NCI-H2029 (cell line): ENCODE data around the gene SH3BP5.

Experiments used
- DNase-seq: peaks from one replicate; lab custom pipeline; 2025; lab: John Stamatoyannopoulos, UW

SH3BP5 gene

DNA sequence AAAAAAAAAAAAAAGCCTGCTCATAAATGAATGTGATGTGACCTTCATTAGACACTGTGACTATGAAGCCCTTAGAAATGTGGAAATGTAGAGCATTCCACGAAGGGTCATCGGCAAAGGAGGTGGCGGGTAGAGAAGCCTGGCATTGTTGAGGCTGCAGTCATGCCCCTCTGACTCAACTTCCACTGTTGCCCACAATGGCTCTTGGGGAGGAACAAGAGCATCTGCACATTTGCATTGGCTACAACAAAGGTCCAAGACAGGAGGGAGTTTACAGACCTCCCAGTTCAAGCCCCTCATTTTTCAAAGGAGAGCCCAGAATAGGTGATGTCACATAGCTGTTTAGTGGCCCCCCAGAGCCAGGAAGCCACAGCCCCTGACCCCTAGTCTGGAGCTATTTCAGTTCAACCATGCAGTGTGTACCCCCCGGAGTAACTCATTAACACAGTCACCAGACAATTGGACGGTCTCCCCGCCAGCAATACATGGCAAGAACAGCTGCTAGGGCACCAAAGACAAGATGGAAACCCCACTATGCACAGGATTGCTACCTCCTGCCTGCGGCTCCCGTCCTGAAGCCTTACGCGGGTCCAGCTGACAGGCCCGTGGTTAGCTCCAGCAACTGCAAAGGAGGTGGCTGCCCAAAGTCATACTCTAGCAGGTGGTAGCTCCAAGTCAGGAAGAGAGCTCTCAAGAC lies 56.2 kb downstream of the SH3BP5 start:
- DNase-seq = no peak

DNA sequence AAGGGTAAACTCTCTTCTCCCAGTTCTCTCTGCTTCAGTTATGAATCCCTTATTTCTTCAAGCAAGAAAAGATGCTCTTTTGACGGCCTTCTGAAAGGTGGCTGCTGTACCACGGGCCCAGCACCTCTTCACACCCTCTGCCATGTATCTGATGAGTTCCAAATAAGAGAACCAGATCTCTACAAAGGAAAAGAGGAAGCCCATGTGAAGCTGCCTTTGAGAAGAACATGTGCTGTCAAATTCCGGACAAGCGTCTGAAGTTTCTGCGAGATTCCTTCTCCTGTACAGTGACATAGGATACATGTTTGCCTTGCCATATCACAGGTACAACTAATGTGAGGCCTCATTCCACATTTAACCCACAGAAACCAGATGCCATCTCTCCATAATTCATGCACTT lies 59.2 kb downstream of the SH3BP5 start:
- DNase-seq = no peak

DNA sequence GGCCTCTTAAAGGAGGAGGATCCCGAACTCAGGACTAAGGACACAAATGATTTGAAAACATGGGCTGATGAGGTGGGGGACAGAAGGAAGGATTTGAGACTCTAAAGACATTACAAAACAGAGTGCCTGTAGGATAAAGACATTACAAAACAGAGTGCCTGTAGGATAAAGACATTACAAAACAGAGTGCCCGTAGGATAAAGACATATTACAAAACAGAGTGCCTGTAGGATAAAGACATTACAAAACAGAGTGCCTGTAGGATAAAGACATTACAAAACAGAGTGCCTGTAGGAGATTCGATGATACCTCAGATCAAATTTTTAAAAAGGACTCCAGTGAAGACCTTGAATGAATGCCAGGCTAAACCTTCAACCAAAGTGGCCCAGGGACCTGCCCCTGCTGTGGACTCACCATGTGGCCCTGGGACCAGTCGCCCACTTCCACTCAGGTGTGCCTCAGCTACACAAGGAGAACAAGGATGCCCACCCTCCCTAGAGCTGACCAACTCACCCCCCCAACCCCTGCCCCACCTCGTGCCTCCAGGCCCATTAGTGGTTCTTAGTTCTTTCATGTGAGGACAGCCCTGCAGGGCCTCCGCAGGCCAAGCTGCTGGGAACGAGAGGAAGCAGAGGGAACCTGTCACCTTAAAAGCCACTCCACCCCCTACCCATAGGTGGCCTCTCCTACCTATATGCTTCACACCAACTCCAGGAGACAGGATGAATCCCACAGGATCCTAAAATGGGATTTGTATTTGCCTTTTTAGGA lies 59.8 kb downstream of the SH3BP5 start:
- DNase-seq = no peak

GRCh38 chr3:15271785-15272381 lies 60.5 kb downstream of the SH3BP5 start:
- DNase-seq = no peak

- no peak for DNase-seq
Measured at GRCh38 chr3:15271030-15271429, 61.4 kb downstream of the SH3BP5 start.

DNA sequence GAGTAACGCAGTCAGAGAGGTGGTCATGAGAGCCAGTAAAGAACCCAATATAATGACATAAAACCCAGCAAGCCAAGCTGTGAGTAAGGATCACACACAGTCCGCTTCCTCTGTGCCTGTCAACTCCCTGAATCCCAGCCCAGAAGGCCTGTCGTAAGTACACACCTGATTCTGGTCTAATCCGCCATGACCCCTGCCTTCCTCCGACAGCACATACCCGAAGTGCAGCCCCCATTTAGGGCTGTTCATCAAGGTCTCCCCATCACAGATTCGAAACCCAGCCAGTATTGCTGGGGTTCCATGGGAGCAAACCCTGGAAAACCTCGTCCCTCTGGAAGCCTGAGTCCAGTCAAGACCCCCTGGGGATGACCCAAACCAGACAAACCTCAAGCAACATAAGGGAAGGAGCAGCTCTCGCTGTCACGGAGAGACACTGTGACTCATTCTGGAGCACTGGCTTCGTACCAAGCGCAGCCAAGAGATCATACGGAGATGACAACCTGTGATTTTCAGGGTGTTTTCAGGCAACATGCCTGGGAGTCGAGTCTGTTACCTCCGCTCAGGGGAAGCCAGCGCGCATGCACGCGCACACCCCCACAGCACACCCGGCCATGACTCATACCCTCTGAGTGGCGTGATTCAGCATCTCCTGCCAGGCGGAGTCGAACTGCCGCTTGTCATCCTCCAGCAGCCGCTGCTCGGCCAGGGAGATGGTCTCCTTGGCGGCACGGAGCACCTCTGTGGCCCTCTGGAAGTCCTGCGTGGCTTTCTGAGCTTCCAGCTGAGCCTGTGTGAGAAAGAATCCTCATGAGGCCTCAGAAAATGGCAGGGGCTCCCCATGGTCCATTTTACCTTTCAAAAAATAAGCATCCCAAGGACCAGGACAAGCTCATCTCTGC lies 63.0 kb downstream of the SH3BP5 start:
- no peak for DNase-seq

GRCh38 chr3:15268033-15268631 lies 64.3 kb downstream of the SH3BP5 start:
- DNase-seq = peak; percentile 93

DNA sequence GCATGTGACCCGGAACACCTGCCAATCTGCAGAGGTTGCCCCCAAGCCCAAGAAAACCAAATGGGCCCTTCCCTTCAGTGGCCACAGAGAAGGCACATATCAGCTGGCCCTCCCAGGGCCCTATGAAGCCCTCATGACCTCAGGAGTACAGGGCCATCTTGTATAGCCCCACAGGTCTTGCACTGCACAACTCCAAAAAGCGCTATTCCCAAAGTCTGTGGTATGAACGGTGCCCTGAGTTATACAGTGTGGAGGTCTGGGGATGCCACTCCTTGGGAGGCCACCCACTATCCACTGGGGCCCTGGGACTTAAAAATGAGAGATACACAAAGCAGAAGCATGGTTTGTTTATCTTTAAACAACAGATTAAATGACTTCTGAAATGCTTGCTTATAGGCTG lies 64.9 kb downstream of the SH3BP5 start:
- no peak for DNase-seq

GRCh38 chr3:15266510-15267376 lies 65.6 kb downstream of the SH3BP5 start:
- no peak for DNase-seq

DNA sequence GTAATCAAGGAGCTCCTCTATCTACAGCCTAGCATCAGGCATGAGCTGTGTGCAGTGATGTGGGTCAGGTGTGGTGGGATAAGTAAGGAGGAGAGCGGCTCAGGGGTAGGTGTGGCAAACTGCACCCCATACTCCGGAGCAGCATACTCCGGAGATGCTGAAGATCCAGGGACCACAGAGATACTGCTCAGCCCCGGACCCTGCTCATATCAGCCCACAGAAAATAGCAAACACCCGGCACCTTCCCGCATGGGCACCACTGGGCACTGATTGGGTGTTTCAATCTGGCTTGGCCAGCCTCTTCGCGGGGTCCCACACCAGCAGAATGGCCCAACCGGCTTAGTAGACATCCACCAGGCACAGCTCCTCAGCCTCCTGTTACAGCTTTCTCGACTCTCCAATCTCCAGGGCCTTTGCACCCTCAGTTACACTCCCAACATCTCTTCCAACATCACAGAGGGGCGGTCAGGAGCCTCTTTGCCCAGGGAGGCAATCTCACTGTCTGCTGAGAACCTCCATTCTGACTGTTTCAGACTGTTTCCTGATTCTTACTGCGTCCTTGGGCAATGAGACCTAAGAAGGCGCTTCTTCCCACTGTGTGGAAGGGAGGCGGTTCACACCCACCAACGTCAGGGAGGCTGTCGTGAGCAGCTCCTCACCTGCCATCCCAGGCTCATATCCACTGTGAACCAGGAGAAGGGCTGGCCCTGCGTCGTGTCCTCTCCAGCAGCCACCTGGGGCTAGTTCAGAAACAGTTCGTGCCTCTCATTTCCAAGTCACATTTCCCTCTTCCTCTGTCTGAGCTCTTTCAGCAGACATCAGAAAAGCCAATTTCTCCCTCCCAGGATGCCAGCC lies 66.5 kb downstream of the SH3BP5 start:
- DNase-seq = no peak

- DNase-seq = no peak
Measured at GRCh38 chr3:15264486-15264885, 67.9 kb downstream of the SH3BP5 start.

DNA sequence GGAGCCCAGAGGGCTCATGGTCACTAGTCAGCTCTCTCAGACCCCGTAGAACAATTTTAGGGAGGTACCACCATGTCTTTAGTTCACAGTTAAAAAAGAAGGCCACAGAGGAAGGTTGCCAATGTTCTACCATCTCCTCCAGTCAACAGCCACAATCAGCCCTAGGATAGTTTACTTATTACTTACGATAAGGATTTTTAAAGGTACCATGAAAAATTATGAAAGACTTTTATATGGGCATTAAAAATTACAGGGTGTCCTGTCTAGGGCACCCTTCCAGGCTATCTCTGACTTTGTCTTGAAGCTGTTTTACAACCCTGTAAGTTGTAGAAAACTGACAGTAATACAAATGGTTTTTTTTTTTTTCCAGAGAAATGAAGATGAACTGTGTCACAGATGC lies 68.5 kb downstream of the SH3BP5 start:
- DNase-seq = no peak

DNA sequence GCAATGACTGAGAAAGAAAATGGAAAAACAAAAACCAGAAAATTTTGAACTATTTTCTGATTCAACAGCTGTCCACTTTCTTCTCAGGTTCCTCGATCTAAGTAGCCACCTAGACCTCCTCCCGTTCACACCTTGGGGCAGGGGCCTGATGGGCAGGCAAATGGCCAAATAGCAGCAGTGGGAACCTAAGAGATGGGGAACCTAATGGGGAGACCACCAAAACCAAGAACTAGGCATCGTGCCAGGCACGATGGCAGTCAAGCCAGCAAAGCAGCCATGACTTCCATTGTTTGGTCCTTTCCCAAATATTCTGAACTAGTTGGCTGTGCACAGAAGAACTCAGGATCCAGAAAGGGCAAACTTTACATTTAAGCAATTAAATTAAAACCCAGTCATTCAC lies 69.3 kb downstream of the SH3BP5 start:
- no peak for DNase-seq

DNA sequence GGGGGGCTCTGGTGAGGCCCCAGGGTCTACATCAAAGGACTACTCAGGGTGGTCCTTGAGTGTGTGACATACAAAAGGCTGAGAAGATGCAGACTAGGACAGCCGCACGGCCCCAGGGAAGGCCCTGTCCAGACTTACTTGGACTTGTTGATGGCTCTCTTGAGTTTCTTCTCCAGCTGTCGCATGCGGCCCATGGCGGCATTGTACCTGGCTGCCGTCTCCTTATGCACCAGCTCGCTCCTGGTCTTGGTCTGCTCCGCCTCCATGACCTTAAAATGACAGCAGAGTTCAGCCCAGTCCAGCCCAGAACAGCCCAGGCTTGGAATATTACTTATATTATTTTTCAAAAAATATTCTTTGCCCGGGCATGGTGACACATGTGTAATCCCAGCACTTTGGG lies 70.4 kb downstream of the SH3BP5 start:
- no peak for DNase-seq

DNA sequence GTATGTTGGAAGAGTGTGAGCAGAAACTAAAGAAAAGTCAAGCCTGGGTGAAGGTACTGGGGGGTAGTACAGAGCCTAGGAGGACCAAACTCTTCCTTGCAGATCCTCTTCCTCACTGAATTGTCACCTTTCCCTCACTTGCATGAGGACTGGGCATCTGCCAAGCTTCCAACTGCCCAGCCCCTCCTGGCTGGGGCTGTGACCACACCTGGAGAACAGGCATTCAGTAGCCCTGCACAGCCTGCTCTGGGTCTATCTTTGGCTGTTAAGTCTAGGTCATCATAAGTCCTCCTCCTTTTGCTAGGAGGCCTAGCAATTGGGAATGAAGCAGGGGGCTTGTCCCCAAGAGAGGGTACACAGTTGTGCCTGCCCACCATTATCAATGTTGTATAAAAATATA lies 71.1 kb downstream of the SH3BP5 start:
- DNase-seq = no peak

GRCh38 chr3:15260531-15260930 lies 71.9 kb downstream of the SH3BP5 start:
- DNase-seq = no peak

DNA sequence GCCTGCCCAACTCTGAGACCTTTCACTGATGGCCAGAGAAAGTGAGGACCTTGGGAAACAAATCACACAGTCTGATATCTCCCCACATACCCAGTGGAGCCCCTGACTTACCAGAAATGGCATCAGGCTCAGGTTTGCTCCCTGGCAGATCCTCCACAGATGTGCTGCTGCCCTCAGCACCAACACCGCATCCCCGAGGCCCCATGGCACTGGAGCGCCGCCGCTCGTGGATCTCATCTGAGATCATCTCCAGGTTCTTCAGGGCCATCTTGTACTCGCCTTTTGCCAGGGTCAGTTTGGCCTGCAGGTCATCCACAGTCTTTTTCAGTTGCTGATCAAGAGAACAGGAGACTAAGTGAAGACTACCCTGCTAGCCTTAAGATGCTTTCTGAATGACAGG lies 73.7 kb downstream of the SH3BP5 start:
- no peak for DNase-seq

DNA sequence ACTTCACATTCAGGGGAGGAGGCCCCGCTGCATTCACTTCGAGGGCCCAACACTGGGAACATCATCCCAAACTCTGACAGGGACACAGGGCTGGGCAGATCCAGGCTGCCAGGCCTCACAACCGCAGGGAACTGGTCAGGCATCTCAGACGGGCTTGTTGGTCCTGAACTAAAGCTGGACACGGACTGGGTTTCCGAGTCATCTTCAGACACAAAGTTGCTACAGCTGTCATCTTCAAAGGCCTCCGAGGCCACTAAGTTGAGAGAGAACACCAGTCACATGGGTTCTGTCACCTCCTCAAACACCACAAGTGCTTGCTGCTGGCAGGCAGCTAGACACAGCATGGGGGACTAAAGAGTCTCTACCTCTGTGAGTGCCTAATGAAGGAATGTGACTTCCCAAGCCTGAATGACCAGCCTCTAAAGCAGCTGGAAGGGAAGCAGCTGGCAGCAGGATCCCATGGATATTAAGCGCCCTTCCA lies 75.5 kb downstream of the SH3BP5 start:
- DNase-seq = no peak

GRCh38 chr3:15255215-15255614 lies 77.2 kb downstream of the SH3BP5 start:
- no peak for DNase-seq
